GM21528 (cell line): Measurements from ENCODE around the gene CCDC12.

Experiments used
- ATAC-seq: cut with Tn5 transposase; IDR thresholded peaks from one replicate; pipeline ENCODE4 v1.9.1; 2021; ENCODE audit warnings: mild to moderate bottlenecking, moderate library complexity; ENCODE audit not compliant: unreplicated experiment, low FRiP score

Gene CCDC12

GRCh38 chr3:47008234-47008796 lies 31.8 kb upstream of the CCDC12 start:
- no peak for ATAC-seq

GRCh38 chr3:47007482-47008233 lies 31.1 kb upstream of the CCDC12 start:
- no peak for ATAC-seq

- ATAC-seq = no peak
These were observed 30.5 kb upstream of the CCDC12 start for GRCh38 chr3:47007001-47007400.

- ATAC-seq = no peak
These were observed 29.7 kb upstream of the CCDC12 start for GRCh38 chr3:47006145-47006651.

- no peak for ATAC-seq
These were observed 28.9 kb upstream of the CCDC12 start for GRCh38 chr3:47005212-47006144.

GRCh38 chr3:47004369-47005211 lies 28.0 kb upstream of the CCDC12 start:
- ATAC-seq = no peak

GRCh38 chr3:47003461-47004368 lies 27.2 kb upstream of the CCDC12 start:
- ATAC-seq = no peak

GRCh38 chr3:47003056-47003410 lies 26.5 kb upstream of the CCDC12 start:
- no peak for ATAC-seq

GRCh38 chr3:47002171-47003055 lies 25.9 kb upstream of the CCDC12 start:
- no peak for ATAC-seq

- no peak for ATAC-seq
These were observed 25.2 kb upstream of the CCDC12 start for GRCh38 chr3:47001731-47002170.

- ATAC-seq = no peak
These were observed 24.6 kb upstream of the CCDC12 start for GRCh38 chr3:47000922-47001730.

GRCh38 chr3:47000198-47000815 lies 23.8 kb upstream of the CCDC12 start:
- no peak for ATAC-seq

GRCh38 chr3:46999516-47000197 lies 23.1 kb upstream of the CCDC12 start:
- no peak for ATAC-seq

GRCh38 chr3:46998852-46999515 lies 22.4 kb upstream of the CCDC12 start:
- no peak for ATAC-seq

- no peak for ATAC-seq
These were observed 21.7 kb upstream of the CCDC12 start for GRCh38 chr3:46998121-46998851.
